Stomach (tissue), 19 donors: ENCODE results near the gene AGTR1. TPM values are rescaled to one million over a fixed set of nuclear protein-coding genes. Genes with fewer than 3 reads are reported as not detected.

Source experiments
- DNase-seq, 2 donors: peaks; one replicate each; pipeline versions ENCODE4 v3.0.0 to v3.0.0-alpha.2; 2013 to 2019
- H3K27ac ChIP-seq, 5 donors: fragments of 200-600 bp in 4 of 5; sonication (generic) in 4 of 5; one replicate each; pipeline ENCODE4 v1.5.1; 2013 to 2019; ENCODE audit warnings: mild to moderate bottlenecking in 1 of 5, moderate library complexity in 1 of 5
- H3K27me3 ChIP-seq, 3 donors: fragments of 200-600 bp; sonication (generic); one replicate each; pipeline ENCODE4 v1.5.1; 2017 to 2019; ENCODE audit warnings: mixed run types in 1 of 3
- H3K36me3 ChIP-seq, 4 donors: fragments of 200-600 bp; sonication (generic); 1 replicate in 3 of 4; 2 replicates in 1 of 4; pipeline ENCODE4 v1.5.1; 2016 to 2019
- H3K4me1 ChIP-seq, 4 donors: fragments of 200-600 bp; sonication (generic); one replicate each; pipeline ENCODE4 v1.5.1; 2016 to 2019
- H3K4me3 ChIP-seq, 4 donors: fragments of 200-600 bp; sonication (generic) in 3 of 4; one replicate each; pipeline ENCODE4 v1.5.1; 2016 to 2019; ENCODE audit warnings: mild to moderate bottlenecking in 1 of 4
- H3K9me3 ChIP-seq, 4 donors: fragments of 200-600 bp; sonication (generic); one replicate each; pipeline ENCODE4 v1.5.1; 2016 to 2019
- CTCF ChIP-seq, 7 experiments: fragments of 450-650 bp in 4 of 7; fragments of 200-600 bp in 3 of 7; sonication (generic) in 3 of 7; IDR thresholded peaks; one replicate each; pipeline ENCODE4 v1.5.1; 2016 to 2019; ENCODE audit warnings: antibody characterized with exemption in 7 of 7, control low read depth in 2 of 7, mild to moderate bottlenecking in 1 of 7
- EP300 ChIP-seq: sonication (generic); formaldehyde crosslinking; IDR thresholded peaks from one replicate; pipeline ENCODE4 v1.6.1; 2017; ENCODE audit warnings: antibody characterized with exemption
- POLR2A ChIP-seq, 4 donors: fragments of 450-650 bp; IDR thresholded peaks; one replicate each; pipeline ENCODE4 v1.6.1; 2016; ENCODE audit warnings: antibody characterized with exemption in 4 of 4, control low read depth in 2 of 4, mild to moderate bottlenecking in 1 of 4, moderate library complexity in 1 of 4
- POLR2AphosphoS5 ChIP-seq, 3 donors: sonication (generic); formaldehyde crosslinking; IDR thresholded peaks; one replicate each; pipeline ENCODE4 v1.6.1; 2016; ENCODE audit warnings: antibody characterized with exemption in 3 of 3
- WGBS, 5 donors: extraction: QIAGEN DNeasy Blood & Tissue Kit in 3 of 5; methylation state at CpG; one replicate each; pipeline versions ENCODE4 v1.1.5 to v1.1.7; 2013 to 2018; 5-methylcytosine and 5-hydroxymethylcytosine counted together
- intact Hi-C: fragments of 100-400 bp; cut with DNase I; formaldehyde crosslinking; loops from one replicate; pipeline ENCODE4 v1.15.1; 2023; ENCODE audit warnings: low total_unique reads
- long read RNA-seq, 10 donors: transcript quantifications; one replicate each; lab custom pipeline, GENCODE V29; 2026
- polyA plus RNA-seq, 3 donors: library from polyadenylated mRNA; stranded (reverse); fragments of 200-250 nt; gene quantifications; one replicate each; pipeline ENCODE4 v1.2.3, GENCODE V29; 2013
- total RNA-seq, 5 donors: library from RNA; depleted of rRNA; stranded (reverse); fragments of >200 nt; gene quantifications; one replicate each; pipeline versions ENCODE4 v1.1.0 to v1.2.3, GENCODE V29; 2014 to 2016
- donor health status: healthy with polysubstance abuse.
- donor health status: Bipolar disorder and iron deficiency.
- donor health status: healthy.

Gene AGTR1
- total RNA-seq, result 10 to 100 TPM in 2 of 5 donors, 1 to 10 TPM in 3; 3.2 to 11.0 (median 4.2) TPM
- 1 to 10 TPM in 1 of 3 donors, under 1 TPM in 2; 0.25 to 1.2 (median 0.61) TPM for polyA plus RNA-seq
- long read RNA-seq, donor 1, partial matches to known transcripts, result 0 of 2 reads
- long read RNA-seq, donor 1, other reads (novel, unspliced or antisense), result 0 of 2 reads
- long read RNA-seq, donor 2, partial matches to known transcripts, result 0 of 1 reads
- long read RNA-seq, donor 2, other reads (novel, unspliced or antisense), result 0 of 1 reads
- long read RNA-seq, donor 3, result 0 reads
- long read RNA-seq, donor 4, result 0 reads
- long read RNA-seq, donor 5, partial matches to known transcripts, result 0 of 4 reads
- long read RNA-seq, donor 5, other reads (novel, unspliced or antisense), result 0 of 4 reads
- long read RNA-seq, donor 6, result 0 reads
- long read RNA-seq, donor 7, partial matches to known transcripts, result 0 of 2 reads
- long read RNA-seq, donor 7, other reads (novel, unspliced or antisense), result 0 of 2 reads
- long read RNA-seq, donor 8, partial matches to known transcripts, result 0 of 5 reads
- long read RNA-seq, donor 8, other reads (novel, unspliced or antisense), result 0 of 5 reads
- long read RNA-seq, donor 9, partial matches to known transcripts, result 0 of 2 reads
- long read RNA-seq, donor 9, other reads (novel, unspliced or antisense), result 0 of 2 reads
- long read RNA-seq, donor 10, result 0 reads

DNA sequence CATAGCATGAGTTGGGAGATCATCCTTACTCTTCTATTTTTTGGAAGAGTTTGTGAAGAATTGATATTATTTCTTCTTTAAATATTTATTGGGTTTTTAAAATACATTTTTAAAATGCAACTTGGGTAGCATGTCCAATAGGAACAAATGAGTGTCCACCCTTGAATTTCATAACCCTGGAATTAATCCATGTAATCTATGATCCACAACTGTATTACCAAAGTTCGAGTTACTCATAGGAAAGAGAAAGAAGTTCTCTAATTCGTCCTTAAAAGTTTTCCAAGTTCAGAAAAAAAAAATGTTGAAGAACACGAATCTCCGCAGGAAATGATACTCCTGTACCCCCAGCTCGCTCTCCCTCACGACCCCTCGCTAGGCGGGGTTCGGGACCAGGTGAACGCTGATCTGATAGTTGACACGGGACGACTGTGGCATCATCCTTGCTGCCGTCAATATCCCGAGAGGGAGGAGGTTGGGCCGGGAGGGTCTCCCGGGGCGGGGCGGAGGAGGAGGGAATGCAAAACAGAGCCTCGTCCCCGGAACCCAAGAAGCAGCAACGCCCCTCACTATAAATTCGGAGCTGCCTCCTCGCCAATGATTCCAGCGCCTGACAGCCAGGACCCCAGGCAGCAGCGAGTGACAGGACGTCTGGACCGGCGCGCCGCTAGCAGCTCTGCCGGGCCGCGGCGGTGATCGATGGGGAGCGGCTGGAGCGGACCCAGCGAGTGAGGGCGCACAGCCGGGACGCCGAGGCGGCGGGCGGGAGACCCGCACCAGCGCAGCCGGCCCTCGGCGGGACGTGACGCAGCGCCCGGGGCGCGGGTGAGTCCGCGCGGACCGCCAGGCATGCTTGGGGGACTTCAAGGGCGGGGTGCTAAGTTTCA is at the start of gene AGTR1:
Gene AGTR1 (plus strand): TSS at position 598 of the 884 bp plus-strand sequence. CDS start 43,133 bp downstream, outside the sequence.
- Histone ChIP-seq H3K27ac (peak within 1 kb of the TSS in 4 of 5 donors; percentile 38 to 82 (median 62)), H3K4me3 (peak within 1 kb of the TSS; percentile 49 to 61 (median 55)), H3K9me3 (peaks cover 0 to 3% (median 0%) of the 10 kb centered on the region in 4 donors), H3K4me1 (peaks cover 0 to 12% (median 10%) of the 10 kb centered on the region in 4 donors), H3K36me3 (no peaks in the 10 kb centered on the region), H3K27me3 (peaks cover 0 to 34% (median 8%) of the 10 kb centered on the region in 3 donors)
- peak in 2 of 3 donors; percentile 44 to 50 for TF ChIP-seq POLR2AphosphoS5 (IDR thresholded peaks at IDR 0.05)
- no peak for TF ChIP-seq CTCF (IDR thresholded peaks at IDR 0.05)
- TF ChIP-seq EP300, result no peak
- peak; percentile 28 to 78 for DNase-seq
- intact Hi-C loops, result no loop called here
- 3 to 6% (median 5%) methylated on average over 22 to 61 of the region's 61 CpGs for WGBS, 5 donors

DNA sequence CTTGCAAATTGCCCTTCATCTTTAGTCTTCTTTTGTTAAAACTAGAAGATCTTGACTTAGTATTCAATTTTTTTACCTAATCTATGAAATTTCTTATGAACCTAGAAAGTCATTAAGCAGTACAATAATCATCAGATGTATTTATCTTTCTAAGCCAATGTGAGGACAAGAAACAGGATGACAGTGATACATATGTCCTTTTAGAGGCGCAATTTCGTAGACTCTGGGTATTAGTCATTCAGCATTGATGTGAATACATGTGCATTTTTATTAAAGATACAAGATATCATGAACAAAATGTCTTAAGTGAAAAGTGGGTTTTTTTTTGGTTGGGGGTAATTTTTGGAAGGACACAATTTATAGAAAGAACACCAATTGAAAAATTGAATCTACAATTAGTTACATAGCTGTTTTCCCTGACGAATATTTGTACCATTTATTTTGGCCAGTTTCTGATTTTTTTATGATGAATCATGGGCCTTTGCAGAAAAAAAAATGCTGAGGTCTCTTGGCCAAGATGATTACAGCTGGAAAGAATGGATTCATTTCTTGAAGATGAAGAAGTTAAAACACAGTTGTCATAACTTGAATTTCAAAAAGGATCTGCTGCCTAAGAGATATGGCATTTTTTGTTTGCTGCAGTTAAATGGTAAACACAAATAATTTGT is 48.9 kb upstream of the AGTR1 start:
- 67 to 85% (median 79%) methylated on average over 3 of the region's 3 CpGs for WGBS, 5 donors
- Histone ChIP-seq H3K9me3 (no peaks in the 10 kb centered on the region), H3K36me3 (no peaks in the 10 kb centered on the region), H3K27ac (no peak overlapping the region), H3K4me1 (no peaks in the 10 kb centered on the region), H3K27me3 (no peaks in the 10 kb centered on the region), H3K4me3 (no peak overlapping the region)
- DNase-seq, result no peak
- TF ChIP-seq CTCF (IDR thresholded peaks at IDR 0.05) (no peak), EP300 (no peak), POLR2AphosphoS5 (IDR thresholded peaks at IDR 0.05) (no peak), POLR2A (IDR thresholded peaks at IDR 0.05) (no peak)
- intact Hi-C loops, result no loop called here

GRCh38 chr3:148651549-148651948 is 46.2 kb upstream of the AGTR1 start:
- Histone ChIP-seq H3K9me3 (no peaks in the 10 kb centered on the region), H3K4me1 (no peaks in the 10 kb centered on the region), H3K36me3 (no peaks in the 10 kb centered on the region), H3K27ac (no peak overlapping the region), H3K4me3 (no peak overlapping the region), H3K27me3 (no peaks in the 10 kb centered on the region)
- 66 to 78% (median 71%) methylated on average over 6 of the region's 6 CpGs for WGBS, 5 donors
- DNase-seq, result no peak
- intact Hi-C loops, result no loop called here
- TF ChIP-seq POLR2A (IDR thresholded peaks at IDR 0.05) (no peak), EP300 (no peak), CTCF (IDR thresholded peaks at IDR 0.05) (no peak), POLR2AphosphoS5 (IDR thresholded peaks at IDR 0.05) (no peak)
